ENCODE data around the gene NLGN1. TPM values are rescaled to one million over a fixed set of nuclear protein-coding genes. Genes with fewer than 3 reads are reported as not detected.
A peak's percentile ranks its signal among the peaks of the same experiment; 100 is the strongest.

NLGN1 gene
- total RNA-seq, 1 experiment from 2014 or later, result 0.72 TPM

DNA sequence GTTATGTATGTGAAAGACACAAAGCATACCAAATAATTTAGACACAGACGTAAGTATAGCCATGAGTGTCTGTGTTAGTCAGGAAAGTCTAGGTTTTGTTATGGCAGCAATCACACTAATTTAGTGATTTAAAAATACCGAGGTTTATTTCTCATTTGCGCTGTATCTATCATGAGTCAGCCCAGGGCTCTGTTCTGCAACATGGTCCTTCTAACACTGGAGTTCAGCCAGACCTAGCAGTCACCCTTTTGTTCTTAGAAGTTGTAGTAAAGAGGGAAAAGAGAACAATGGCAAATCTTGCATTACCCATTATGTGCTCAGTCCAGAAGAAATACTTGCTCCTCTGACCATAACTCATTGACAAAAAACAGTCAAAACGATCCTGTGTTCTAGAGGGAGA is 311.5 kb downstream of the NLGN1 start:
- DNase-seq (ENCODE audit: low spot score), result peak; percentile 10

DNA sequence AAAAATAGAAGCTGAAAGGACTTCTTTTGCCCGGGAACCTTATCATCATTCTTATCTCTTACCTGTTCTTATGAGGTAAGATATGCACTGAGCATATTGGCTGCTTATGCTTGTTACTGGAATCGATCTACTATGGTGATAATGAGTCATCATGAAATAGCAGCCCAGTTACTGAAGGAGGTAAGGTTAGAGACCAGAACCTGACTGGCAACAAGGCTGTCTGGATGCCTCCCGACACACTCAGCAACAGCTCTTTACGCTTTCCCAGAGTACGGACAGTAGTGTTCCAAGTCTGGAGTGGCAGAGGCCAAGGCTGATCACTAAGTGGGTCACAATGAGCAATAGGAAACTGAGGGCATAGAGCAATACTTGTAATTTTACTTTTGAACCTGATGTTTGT is 314.1 kb downstream of the NLGN1 start:
- no peak for DNase-seq (ENCODE audit: low spot score)

DNA sequence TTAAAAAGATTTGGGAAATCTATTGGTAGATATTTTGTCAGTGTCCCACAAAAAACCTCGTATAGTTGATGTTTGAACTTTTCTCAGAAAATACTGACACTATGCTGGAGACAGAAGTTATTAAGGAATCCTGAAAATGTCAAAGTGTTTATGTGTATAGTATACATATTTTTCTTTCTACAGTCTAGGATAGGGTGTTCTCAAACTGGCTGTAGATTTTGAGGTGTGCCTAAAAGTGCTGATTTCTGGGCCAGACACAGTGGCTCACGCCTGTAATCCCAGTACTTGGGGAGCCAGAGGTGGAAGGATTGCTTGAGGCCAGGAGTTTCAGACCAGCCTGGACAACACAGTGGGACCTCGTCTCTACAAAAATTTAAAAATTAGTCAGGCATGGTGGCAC is 322.0 kb downstream of the NLGN1 start:
- DNase-seq (ENCODE audit: low spot score), result no peak

DNA sequence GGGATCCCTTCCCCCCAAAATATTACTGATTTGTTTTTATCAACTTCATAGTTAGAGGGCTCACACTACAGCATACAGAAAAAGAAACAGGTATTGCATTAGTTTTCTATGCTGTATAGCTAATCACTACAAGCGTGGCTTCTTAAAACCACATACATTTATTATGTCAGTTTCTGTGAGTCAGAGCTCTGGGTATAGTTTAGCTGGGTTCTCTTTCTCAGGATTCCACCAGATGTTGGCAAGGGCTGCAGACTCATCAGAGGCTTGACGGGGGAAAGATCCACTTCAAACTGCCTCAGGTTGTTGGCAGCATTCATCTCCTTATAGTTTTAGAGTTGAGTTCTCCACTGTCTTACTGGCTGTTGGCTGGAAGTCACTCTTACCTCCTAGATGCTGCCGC is 328.0 kb downstream of the NLGN1 start:
- peak; percentile 34 for DNase-seq (ENCODE audit: low spot score)

DNA sequence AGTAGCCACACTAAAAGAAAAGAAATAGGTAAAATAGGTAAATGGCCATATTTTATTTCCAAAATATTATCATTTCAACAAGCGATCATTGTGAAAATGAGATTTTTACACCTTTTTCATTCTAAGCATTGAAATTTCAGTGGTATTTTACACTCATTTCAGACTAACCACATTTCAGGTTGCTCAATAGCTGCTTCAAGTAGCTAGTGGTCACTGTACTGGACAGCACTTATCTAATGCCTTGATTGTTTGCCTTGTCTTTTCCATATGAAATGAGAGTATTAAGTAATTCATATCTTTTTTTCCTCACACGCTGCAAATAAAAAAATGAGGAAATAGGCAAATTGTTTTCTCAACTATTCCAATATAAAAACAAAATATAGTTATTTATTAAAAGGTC is 332.8 kb downstream of the NLGN1 start:
- no peak for DNase-seq (ENCODE audit: low spot score)

DNA sequence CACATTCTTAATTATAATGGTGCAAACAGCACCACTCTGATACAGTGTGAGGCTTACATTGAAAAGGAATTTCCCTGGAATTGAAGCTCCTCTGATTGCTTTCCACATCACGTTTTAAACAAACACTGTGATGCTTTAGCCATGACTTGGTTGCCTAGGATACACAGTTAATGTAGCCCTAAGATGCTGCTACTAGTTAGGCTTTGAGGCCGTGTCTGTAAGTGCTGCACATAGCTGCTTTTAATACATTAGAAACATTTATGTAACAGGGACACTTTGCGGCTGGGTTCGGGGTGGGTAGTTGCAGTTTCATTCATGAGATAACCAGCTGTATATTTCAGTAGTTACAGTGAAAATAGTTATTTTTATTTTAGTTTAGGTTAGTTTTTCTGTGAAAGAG is 334.7 kb downstream of the NLGN1 start:
- DNase-seq (ENCODE audit: low spot score), result no peak

DNA sequence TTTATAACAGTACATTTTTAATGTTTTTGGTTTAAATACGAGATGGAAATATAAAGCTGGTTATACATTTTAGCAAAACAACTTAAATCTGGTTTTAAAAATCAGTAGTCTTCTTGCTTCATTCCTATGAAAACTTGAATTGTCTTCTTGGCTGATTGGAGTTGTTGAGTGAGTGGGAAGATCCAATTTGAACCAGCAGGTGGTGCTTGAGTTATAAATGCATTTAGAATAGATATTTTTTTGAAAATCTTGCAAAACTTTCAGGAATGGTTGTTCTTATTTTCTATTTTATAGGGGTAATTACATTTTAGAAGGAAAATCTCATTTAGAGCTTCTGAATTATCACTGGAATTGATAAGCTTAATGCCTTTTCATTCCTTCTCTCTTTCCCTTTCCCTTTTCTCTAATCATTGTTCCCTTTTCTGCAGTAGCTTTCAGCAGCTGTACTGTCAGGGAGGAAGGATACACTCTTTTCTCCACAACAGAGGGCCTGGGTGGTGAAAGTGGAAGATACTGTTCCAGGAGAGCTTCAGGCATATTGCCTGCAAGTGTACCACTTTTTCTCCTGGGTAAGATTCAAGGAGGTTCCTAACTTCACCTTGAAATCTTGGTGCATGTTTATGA is 335.6 kb downstream of the NLGN1 start:
- no peak for DNase-seq (ENCODE audit: low spot score)

DNA sequence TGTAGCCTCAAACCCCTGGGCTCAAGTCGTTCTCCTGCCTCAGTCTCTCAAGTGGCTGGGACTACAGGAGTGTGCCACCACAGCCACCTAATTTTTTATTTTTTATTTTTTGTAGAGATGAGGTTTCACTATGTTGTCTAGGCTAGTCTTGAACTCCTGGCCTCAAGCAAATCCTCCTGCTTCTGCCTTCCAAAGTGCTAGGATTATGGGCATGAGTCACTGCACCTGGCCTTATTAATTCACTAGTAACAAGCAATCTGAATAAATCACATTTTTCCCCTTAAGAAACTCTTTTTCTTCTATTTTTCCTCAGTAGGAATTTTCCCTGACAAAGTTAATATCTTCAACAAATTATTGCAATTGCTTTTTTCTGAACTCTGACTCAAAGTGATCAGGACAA is 336.9 kb downstream of the NLGN1 start:
- no peak for DNase-seq (ENCODE audit: low spot score)

DNA sequence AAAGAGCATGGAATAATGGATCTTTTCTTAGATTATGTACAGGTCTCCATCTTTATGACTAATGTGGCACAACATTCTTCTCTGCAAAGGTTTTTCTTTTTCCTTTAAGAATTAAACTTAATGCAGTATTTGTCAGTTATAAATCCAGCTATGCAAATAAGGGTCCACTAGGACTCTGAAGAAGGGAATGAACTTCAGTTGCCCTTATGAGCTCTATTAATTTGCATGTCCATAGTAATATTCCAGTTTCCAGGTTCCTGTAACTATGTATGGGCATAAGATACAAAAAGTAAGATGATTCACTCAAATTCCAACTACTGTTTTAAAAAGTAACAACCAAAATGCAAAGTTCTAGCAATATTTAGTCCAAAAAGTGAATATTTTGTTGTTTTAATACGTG is 337.4 kb downstream of the NLGN1 start:
- DNase-seq (ENCODE audit: low spot score), result no peak

DNA sequence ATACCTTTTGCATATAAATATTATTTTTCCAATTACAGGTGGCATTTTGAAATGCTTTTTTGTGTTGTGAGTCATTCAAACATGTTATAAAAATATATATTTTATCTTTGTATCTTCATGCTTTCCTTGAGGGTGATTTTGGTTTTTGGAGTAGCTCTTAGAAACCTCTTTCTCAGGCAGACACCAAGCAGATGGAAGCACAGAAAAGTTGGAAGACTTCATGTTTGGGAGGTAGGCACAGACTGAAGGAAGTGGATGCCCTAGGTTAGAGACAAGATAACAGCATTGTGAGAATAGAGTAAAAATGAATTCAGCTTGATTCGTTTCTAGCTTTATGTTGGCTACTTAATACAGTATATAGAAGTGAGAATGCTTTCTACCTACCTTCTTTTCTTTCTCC is 338.3 kb downstream of the NLGN1 start:
- no peak for DNase-seq (ENCODE audit: low spot score)

DNA sequence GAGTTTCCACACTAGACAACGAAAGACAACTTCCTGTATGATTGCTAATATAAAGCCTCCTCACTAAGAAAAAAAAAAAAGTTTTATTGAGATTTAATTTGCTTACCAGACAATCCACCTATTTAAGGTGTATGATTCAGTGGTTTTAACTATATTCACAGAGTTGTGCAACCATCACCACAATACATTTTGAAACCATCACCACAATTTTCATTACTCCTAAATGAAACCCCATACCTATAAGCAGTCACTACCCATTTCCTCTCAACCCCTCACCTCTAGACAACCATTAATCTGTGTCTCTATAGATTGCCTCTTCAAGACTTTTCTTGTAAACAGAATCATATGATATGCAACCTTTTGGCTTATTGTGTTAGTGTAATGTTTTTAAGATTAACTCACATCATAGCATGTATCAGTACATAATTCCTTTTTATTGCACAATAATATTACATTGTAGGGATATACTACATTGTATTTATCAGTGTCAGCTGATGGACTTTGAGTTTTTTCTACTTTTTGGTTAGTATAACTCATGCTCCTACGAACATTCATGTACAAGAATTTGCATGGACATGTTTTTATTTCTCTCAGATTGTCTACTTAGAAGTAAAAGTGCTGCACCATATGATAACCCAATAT is 339.7 kb downstream of the NLGN1 start:
- no peak for DNase-seq (ENCODE audit: low spot score)

DNA sequence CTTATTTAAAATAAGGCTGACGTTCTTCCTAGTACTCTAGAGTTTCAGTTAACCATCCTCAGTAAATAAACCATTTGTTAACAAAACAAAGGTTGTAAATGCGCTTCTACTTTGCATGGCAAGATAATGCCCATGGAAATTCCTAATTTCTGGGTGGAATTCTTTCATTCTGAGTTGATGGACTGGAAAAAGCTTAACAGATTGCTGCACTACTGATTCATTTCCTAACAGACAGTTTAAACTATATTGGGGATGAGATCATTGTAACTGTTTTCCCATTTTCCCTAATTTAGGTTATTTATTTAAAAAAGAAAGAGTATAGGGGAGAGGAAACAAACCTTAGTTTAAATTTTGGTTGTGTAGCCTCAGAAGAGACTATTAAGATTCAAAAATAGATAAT is 342.2 kb downstream of the NLGN1 start:
- DNase-seq (ENCODE audit: low spot score), result no peak

DNA sequence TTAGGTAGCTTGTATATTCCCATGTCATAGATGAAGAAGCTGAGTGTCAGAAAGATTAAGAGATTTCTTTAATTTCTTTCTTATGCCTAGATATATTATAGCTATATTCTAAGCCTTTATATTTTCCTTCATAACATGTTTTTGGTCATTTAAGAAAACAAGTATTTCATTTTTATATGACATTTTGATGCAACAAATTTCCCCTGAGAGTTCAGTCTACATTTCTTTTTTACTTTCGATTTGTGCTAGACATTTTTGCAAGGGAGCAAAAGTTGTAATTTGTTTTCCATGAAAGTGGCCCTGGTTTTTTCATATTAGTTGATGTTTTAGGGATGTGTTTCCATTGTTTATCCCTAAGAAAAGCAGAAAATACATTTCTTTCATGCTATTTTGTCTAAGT is 344.9 kb downstream of the NLGN1 start:
- no peak for DNase-seq (ENCODE audit: low spot score)

DNA sequence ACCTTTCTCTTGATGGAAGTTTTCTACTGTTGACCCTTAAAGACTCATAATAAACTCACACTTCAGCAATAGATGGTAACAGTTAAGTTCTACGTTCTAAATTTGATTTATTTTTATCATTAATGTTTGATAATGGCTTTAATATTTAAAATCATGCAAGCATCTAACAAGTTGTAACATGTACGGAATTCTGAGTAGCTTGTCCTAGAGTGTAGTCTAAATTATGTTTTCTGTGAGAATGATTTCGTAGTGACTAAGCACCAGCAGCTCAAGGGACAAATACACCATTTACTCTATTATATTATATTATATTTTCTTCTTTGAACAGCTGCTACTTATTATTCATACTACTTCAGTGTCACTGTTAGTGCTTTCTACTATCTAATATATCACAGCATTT is 345.6 kb downstream of the NLGN1 start:
- no peak for DNase-seq (ENCODE audit: low spot score)

DNA sequence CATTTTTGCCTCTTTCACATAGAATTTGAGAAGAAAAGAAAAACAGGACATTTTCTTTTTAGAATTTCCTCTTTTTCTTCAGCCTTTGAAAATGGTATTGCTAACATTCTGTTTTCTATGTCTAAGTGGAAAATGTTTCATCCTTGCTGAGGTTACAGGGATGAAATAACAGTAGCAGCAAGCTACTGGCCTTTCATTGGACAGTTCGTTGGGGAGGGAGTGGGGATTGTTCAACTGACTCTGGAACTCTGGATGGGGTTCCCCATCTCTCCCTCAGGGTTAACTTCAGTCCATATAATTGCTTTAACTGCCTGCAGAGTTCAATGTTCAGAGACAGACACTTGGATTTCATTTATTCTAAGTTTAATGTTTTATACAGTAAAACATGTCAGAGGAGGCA is 346.0 kb downstream of the NLGN1 start:
- DNase-seq (ENCODE audit: low spot score), result no peak

DNA sequence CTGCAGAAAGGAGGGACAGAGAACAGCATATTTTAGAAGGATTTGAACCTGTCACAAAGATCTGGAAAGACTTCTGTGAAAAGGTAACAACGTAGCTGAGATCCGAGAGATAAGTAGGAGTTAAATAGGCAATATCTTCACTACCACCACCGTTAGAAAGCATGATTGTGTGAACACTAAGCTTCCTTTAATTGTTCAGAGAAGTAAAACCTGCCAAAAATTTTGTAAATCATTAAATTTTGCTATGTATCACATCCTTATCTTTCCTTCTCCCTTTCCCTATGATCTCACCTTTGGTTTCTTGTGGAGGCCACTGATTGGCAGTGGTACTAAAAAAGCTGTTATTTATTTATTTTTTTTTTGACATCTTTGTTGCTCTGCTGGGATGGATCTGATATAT is 346.9 kb downstream of the NLGN1 start:
- DNase-seq (ENCODE audit: low spot score), result no peak

DNA sequence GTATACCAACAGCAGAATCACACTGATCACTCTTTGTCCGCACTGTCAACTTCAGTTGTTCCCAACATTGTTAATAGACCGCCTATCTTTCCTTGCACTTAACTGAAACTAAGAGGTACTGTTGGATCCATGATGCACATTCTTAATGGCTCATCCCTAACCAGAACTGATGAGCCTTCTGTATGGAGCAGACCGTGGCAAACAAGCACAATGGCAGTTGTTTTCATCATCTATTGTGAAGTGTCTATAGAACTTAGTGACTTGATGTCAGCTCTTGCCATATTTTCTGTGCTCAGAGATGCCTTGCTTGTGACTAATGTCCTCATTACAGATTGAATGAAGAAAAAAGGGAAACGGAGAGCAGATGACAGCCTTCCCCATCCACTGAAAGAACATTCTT is 347.4 kb downstream of the NLGN1 start:
- no peak for DNase-seq (ENCODE audit: low spot score)

DNA sequence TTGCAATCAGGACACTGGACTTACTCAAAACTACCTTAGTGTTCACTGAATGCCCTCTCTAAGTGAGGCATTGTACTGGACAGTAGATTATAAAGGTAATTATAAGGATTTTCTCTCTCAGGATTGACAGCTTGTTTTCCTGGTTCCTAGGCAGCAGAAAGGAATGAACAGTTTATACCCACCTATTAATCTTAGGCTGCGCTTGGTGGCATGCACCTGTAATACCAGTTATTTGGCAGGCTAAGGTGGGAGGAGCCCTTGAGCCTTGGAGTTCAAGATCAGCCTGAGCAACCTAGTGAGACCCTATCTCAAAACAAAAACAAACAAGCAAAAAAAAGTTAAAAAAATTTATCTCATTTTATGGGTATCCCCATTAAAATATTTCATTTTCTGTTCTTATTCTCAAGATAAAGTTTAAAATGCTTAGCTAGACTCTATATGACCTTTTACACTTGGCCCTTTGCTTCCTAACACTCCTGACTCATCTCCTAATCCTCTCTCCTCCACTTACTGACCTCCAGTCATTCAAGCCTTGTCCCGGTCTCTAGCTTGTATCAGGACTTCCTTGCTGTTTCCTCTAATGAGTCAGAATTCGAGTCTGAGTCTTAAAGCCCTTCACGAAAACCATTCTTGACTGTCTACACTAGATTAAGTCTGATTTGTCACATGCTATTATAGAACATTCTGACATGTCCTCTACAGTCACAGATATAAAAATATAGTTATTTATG is 348.6 kb downstream of the NLGN1 start:
- DNase-seq (ENCODE audit: low spot score), result peak; percentile 70

DNA sequence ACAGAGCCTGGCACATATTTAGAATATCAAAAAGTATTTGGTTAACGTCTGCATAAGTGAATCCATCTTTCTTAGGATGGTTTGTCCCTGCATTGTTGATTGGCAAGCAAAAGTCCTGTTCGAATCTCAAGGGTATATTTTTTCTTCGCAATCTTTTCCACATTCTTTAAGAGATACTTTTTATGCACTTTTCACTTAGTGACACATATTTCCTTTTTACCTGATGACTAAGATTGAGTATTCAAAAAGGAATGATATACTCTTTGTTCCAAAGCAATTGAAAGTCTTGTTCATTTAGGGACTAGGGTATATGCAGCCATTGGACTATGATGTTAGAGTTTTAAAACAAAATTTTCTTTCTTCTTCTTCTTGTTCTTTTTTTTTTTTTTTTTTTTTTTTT is 349.9 kb downstream of the NLGN1 start:
- DNase-seq (ENCODE audit: low spot score), result peak; percentile 49

DNA sequence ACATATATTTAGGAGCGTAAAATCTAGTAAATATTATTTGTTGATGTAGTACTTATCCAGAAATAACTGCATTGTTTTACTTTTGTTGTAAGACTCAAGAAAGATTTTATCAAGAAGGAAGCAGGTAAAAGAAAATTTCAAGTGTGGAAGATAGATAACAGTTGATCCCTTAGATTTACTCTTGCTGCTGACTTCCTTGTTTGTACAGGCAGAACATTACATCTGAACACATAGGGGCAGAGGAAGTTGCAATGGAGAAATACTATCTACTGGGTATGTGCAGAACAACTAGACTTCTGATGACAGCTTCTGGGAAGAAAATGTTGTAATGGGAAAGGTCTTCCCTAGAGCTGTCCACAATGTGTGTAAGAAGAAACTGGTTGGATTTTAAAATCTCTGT is 350.6 kb downstream of the NLGN1 start:
- no peak for DNase-seq (ENCODE audit: low spot score)

DNA sequence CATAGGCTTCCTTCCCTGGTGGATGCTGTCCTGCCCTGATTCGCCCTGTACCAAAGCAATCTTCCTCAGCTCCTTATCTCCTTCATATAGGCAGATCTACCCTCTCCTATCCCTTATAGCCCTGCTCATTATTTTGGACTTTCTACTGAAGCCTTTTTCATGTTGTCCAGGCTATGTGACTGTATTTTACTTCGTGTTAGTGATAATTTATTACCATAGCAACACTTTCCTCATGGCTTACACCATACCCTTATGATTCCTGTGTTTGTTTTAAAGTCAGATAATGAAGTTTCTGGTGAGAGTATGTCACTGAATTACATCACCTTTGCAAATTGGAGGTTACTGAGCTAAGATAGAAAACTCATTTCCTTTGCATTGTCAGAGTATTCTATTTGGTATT is 352.6 kb downstream of the NLGN1 start:
- DNase-seq (ENCODE audit: low spot score), result no peak

DNA sequence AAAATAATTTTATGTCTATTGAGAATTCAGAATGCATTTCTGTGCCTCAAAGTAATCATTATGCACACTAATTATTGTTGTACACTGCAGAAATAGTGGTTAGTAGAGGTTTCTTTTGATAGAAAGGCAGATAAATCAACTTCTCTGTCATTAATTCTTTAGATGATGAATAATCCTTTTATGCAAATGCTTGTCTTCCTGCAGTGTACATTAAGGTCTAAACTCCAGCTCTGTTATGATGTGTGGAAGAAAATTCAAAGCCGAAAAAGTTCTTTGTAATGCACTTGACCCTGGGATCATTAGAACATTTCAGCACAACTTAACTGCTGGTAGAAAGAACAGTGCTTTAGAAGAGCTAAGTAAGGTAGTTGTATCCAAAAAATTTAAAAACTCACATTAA is 353.0 kb downstream of the NLGN1 start:
- DNase-seq (ENCODE audit: low spot score), result no peak

DNA sequence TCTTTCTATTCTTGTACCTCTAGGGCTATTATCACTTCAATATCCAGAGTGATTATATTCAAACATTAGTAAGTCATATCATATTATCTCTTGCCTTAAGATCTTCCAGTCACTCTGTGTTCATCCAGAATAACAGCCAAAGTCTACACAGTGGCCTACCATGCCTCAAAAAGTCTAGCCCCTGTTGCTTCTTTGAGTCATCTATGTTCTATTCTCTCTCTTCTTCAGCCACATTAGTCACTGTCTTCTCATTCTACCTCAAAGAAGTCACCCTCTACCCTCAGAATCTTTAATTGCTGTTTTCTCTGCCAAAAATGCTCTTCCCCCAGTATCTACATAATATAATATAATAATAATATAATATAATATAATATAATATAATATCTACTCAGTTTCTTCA is 356.0 kb downstream of the NLGN1 start:
- no peak for DNase-seq (ENCODE audit: low spot score)

Measured in A172 (cell line).